8988T (cell line): ENCODE measurements around the gene GPC5.
"Not testable (repeated sequence)": the region's sequence is repeated elsewhere in the genome, so short reads cannot be mapped to it uniquely, and the experiment has no call there.

Experiments
- DNase-seq: peaks from one replicate; pipeline ENCODE4 v3.0.0; 2011

GPC5 gene

DNA sequence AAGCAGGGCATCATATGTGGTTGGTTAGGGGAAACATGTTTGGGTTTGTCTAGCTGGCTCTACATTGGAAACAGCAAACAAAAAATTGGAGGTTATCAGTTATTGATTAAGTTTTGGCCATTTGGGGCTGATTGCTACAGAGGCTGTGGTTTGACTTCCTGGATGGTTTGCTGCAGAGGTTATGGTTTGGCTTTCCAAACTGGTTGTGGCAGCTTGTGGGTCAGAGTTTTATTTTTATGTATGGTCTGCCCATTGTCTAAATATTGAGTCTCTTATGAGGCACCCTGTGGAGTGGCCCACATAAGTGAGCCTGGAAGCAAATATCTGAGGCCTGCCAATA, 261.6 kb downstream of the GPC5 start:
- DNase-seq: no peak

DNA sequence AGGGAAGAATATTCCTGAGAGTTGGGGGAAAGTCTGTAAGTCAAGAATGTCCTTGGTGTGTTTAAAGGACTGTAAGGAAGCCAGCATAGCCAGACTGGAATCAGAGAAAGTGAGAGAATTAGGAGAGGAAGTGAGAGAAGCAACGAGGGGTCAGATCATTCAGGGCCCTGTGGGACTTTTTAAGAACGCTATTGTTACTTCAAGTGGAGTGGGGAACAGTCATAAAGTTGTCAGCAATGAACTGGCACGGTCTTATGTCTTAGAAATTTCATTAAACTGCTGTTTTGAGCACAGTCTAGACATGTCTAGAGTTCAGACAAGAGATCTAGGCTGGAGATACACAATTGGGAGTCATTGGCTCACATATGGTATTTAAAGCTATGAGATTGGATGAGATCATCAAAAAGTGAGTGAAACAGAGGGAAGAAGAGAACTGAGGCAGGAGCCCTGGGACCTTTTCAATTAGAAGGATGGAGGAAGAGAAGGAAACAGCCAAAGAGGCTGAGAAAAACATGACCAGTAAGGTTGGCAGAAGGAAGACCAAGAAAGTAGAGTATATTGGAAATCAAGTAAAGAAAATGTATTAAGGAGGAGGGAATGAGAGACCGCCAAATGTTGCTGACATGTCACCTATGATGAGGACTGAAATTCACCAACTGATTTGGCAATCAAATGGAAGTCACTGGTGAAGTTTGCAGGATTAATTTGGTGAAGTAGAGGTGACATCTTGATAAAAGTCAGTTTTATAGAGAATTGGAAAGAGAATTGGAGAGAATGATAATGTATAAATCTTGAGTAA, 263.5 kb downstream of the GPC5 start:
- DNase-seq: no peak

DNA sequence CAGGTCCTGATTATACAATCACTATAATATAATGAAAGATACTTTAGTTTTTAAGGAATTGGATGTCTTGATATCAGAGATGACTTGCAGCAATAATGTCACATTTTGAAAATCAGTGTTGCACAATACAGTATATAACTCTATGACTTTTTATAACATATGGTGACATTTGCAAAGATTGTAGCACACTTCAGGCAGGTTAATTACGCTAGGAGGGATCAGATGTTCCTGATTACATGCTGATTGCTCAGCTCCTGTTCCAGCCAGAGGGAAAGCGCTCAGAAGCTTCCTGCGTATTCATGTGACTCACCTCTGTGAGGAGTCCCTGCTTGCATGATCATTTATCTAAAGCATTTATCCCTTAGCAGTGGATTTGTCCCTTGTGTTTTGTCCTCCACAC, 265.6 kb downstream of the GPC5 start:
- DNase-seq: no peak

DNA sequence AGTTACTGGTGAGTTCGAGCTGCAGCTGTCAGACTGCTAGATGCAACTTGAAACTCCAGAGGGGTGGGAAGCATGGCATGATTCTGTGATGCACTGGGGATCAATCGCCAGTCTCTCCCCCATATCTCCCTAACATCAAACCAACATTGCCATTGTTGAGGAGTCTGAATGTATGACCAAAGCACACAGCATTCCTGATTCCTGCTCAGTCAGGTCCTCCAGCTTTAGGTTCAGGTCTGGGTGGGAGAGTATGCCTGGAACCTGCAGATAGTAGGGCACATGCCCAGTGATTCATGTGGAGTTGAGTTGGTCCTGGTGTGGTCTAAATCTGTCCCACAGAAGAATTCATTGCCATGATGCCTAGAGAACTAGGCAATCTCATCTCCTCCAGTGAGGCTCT, 269.1 kb downstream of the GPC5 start:
- DNase-seq: no peak

DNA sequence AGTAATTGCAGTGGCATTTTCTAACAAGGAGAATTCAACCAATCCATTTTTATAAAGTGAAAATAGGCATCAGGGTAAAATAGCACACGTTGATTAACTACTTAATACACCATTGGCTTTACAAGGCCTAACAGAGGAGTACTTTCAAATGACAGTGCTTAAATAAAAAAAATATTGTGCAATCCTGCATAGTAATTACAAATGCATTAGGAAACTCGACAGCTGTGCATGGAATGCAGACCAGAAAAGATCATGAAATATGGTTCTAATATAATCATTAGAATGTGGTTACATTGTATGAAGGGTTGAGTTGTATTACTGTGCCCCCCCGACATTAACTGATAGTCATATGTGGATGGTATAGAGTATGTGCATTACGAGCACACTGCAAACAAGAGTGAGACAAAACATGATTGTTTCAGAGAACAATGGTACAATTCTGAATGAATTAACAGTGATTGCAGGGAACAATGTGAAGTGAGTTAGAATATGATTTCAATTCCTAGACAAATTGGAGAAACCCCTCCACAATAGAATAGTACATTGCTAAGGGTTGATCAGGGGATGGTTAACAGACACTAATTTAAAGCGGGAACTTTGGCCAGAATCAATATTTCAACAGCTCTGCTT, 270.6 kb downstream of the GPC5 start:
- DNase-seq: no peak

DNA sequence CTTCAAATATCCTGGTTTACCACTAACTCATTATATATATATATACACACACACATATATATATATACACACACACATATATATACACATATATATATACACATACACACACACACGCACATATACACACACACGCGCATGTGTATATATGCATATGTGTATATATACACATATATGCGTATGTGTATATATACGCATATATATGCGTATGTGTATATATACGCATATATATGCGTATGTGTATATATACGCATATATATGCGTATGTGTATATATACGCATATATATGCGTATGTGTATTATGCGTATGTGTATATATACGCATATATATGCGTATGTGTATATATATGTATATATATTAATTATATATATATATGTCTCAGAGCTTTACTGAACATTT, 275.9 kb downstream of the GPC5 start:
- not testable (repeated sequence) for DNase-seq

DNA sequence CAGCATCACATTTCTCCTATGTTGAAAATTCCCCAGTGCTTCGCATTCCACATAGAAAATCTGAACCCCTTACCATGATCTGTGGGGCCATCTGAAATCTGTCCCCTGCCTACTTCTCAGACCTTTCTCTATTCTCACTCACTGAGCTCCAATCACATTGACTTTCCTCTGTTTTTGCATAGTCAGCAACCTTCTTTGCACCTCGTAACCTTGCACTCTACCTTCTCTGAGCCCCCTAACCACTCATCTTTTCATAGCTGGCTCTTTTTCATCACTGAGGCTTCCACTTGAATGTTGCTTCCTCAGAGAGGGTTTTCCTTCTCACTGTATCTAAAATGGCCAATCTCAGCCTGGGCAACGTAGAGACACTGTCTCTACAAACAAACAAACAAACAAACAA, 286.3 kb downstream of the GPC5 start:
- DNase-seq: no peak

DNA sequence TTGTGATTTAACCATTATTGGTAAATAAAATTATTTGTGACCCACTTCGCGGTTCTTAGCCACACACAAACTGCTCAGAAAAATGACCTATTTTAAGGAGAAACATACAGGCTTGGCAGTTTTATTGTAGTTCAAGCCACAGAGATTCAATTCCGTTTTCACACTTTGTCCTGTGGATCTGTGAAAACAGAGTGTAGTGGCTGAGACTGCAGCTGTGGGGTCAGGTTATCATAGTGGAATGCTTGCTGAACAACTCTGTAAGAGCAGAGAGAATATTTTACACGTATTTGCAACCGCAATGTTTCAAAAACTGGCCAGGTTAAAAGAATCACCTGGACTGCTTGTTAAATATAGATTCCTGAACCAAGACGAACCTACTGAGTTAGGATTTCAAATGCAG, 292.5 kb downstream of the GPC5 start:
- DNase-seq: no peak

DNA sequence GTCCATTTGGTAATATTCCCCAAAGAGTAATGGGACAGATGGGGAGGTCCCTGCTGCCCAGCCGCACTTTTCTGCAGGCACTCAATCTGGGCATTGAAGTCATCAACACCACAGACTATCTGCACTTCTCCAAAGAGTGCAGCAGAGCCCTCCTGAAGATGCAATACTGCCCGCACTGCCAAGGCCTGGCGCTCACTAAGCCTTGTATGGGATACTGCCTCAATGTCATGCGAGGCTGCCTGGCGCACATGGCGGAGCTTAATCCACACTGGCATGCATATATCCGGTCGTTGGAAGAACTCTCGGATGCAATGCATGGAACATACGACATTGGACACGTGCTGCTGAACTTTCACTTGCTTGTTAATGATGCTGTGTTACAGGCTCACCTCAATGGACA, 295.0 kb downstream of the GPC5 start:
- DNase-seq: no peak

DNA sequence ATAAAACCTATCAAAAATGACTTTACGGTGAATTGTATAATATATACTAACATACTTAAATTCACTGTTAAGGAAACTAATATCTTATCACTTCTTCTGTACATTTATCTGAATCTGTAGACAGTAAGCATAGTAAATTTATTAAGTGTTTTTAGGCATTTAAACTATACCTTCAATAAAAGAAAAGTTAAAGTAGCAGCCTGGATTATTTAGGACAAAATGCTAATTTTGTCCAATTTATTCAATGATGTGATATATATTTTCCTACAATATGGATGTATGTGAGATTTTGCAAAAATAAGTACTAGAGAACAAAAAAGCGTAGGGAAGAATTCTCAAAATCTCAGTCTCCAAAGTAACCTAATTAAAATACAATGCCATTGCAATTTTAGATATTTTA, 299.9 kb downstream of the GPC5 start:
- DNase-seq: no peak

DNA sequence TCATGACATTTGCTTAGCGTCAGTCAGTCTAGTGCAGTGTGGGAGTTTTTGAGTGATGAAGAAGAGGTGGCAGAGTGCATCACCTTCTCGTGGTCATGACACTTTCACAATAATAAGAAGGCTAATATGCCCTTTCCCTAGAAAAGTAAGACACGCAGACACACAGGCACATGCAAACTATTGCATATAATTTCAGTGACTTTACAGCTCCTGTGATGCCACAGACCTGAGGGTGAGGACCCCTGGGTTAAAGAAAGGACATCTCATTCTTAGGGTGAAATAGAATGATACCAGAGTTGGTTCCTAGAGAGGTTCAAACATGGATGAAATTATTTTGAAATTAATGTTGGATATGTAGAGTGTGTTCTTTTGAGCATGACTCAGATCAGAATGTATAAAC, 300.3 kb downstream of the GPC5 start:
- DNase-seq: no peak

DNA sequence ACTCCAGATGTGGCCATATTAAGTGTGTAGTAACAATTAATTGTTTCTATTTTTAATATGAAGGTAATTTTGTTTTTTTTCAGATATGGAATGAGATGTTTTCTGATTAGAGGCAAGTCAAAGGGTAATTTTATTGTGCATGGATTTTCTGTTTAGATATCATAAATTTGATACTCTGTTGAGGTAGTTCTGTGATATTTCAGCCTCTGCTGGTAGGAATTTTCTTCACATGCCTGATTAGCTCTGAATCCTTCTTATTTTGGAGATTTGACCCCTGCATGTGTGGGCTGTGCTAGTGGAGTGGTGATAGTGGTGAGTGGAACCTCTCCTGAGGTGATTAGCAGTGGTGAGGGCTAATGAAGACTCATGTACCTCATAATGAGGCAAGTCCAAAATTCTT, 301.4 kb downstream of the GPC5 start:
- DNase-seq: no peak

DNA sequence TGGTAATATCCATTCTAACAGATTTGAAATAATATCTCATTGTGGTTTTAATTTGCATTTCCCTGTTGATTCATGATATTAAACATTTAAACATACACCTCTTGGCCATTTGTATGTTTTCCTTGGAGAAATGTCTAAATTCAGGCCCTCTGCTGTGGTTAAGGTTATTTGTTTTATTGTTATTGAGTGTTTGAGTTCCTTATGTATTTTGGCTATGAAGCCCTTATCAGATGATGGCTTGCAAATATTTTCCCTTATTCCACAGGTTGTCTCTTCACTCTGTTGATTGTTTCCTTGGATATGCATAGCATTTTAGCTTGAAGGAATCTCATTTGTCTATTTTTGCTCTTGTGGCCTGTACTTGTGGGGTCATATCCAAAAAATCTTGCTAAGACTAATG, 303.6 kb downstream of the GPC5 start:
- DNase-seq: no peak

DNA sequence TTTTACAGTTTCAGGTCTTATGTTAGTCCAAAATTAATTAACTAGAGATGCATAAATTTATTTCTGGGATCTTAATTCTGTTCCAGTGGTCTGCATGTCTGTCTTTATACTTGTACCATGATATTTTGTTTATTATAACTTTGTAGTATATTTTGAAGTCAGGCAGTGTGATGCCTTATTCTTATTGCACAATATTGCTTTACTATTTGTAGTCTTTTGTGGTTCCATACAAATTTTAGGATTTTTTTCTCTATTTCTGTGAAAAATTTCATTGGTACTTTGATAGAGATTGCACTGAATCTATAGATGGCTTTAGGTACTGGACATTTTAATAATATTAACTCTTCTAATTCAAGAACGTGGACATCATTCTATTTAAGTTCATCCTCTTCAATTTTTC, 304.0 kb downstream of the GPC5 start:
- DNase-seq: no peak

DNA sequence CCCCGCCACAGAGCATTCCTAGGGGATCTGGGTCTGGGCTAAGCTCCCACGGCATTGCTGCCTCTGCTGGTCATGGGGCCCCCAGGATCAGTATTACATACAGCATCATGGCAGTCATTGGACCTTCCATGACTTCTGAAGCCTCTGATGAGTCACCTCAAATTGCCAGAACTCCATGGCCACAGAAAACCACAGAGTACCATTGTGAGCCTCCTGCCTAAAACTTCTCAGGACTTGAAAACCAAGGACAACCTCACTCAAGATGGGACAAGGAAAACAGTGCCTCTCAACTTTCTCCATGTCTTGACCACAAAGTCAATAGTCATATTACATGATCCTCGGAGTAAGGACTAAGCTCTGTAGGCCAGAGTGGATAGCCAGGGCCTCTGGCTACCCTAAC, 306.0 kb downstream of the GPC5 start:
- no peak for DNase-seq

DNA sequence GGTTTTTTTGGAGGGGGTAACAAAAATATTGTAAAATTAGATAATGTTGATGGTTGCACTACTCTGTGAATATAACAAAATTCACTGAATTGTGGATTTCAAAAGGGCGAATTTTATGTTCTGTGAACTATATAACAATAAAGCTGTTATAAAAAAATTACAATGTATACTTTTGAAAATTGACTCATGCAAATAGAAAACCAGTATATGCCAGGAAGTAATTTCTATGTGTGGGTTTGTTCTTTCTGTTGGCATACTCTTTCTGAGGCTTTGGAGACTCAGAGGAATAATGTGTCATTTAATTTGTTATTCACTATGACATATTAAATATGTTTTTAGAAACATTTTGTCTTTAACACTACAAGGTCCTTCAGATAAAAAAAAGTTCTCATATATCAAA, 310.1 kb downstream of the GPC5 start:
- no peak for DNase-seq

DNA sequence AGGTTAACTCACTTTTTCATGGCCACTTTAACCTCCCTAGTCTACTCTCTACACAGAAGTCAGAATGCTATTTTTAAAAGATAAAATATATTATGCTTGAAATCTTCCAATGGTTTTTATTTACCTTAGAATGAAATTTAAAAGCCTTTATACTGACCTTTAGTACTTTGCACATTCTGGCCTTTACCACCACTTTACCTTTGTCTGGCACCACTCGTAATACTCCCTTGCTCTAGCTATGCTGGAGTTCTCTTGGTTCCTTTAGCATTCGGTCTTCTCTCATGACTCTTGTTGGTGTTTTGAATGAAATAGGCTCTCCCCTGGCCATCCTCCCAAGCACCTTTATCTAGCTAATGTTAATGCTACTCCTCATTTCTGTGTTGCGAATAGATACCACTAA, 310.8 kb downstream of the GPC5 start:
- no peak for DNase-seq

DNA sequence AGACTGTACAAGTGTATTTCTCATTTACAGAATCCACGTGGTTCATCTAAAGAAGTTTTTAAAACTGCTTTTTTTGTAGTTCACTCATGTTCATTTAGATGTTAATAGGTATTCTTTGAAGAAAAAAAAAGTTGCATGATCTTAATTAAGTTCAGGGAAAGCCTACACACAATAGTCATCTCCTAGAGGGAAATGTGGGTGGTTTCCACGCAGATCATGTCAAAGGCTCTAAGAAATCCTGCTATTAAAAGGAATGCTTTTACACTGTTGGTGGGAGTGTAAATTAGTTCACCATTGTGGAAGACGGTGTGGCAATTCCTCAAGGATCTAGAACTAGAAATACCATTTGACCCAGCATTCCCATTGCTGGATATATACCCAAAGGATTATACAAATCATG, 312.3 kb downstream of the GPC5 start:
- no peak for DNase-seq

DNA sequence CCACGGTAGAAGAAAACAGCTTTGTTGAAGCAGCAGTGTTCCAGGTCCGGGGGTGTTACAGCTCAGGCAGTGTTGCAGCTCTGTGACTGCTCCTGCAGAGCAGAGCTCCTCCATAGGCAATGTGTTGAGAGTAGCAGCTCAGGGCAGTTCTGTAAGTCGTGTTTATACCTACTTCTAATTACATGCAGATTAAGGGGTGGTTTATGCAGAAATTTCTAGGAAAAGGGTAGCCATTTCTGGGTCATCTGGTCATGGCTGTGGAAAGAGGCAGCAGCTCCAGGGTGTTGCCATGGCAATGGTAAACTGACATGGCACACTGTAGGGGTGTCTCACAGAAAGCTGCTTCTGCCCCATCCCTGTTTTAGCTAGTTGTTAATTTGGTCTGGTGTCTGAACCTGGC, 316.4 kb downstream of the GPC5 start:
- DNase-seq: no peak

DNA sequence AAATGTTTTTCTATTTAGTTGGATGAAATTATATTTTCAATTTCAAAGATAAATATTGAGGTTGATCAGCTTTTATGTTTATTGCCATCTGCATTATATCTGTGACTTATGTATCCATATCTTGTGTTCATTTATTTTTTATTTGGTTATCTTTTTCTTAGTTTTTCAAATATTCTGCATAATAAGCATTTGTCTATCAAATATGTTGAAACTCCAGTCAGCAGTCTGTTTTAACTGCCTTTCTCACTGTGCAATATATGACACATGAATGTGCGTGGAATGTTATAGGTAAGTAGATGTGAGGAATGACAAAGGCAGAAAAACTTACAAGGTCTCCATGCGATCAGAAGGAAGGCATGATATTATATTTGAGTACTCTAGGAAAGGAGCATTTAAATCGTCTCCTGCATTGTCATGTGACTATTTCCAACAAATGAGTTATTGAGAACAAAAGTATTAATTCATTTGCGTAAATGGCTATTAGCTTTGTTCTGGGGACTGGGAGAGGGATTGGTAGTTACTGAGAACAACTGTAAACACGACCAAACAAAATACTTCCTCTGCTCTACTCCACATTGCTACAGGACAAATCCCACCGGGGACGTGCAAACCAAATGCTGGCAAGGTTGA, 318.1 kb downstream of the GPC5 start:
- no peak for DNase-seq

DNA sequence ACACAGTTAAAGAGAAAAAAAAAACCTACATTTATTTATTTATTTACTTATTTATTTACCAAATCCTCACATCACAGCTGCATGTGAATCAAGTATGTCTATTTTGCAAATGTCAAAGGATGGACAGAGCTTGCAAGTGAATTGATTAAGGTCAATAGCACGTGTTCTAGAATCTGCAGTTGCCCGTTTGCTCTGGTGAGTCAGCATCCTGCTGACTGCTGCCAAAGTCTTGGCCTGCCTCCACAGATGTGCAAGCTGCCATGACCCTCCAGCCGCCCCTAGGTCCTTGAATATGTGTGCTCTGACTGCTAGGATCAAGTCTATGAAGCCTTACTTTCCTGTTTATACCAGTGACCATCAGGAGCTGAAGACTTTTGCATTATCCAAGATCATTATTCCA, 320.6 kb downstream of the GPC5 start:
- DNase-seq: no peak

DNA sequence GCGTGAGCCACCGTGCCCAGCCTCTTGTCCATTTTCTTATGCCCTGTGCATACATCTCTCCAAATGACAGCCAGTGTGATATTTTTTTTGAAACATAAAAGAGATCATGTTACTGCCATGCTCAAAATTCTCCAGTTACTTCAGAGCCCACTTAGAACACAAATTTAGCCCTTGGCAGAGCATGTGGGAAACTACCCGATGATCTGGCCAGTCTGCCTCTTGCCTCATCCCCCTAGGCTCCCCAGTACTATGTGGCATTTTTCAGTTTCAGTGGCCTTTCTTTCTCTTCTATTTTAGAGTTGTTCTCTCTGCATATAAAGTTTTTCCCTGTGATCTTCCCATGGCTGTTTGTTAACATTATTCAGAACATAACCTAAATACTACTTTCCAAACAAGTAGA, 323.0 kb downstream of the GPC5 start:
- no peak for DNase-seq

DNA sequence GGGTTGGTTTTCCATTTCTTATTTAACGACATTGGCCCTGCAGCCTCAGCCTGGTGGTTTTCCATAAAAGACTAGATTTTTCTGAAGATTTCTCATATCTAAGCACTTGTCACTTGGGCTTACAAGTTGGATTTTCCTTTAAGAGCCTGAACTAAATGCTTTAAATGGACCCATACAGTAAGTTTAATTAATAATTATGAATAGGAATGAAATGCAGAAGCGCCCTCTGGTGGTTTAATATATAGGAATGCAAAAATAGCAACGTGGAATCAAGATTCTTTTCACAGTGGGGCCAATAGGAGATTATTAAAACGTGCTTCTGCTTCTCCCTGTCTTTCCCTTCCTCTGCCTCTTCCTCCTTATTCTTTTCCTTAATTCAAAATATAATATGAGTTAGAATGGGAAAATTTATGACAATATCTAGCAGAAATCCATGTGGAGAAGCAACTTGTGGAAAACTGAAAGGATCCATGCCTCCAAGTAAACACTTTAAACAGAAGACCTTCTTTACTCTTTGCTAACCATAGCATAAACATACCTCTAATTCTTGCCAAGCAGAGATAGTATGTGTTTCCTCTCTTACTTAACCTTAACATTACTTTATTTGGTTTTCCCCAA, 324.0 kb downstream of the GPC5 start:
- DNase-seq: no peak

DNA sequence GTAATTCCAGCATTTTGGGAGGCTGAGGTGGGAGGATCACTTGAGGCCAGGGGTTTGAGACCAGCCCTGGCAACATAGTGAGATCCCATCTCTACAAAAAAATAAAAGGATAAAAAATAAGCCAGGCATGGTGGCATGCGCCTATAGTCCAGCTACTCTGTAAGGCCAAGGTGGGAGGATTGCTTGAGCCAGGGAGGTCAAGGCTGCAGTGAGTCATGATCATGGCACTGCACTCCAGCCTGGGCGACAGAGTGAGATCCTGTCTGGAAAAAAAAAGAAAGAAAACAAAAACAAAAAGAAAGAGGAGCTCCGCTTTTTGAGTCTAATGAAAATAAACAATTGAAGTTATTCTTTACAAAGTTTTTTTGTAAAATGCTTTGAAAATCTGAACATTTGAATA, 326.2 kb downstream of the GPC5 start:
- DNase-seq: no peak
